A549 (cell line): ENCODE measurements around the gene APC. TPM values are rescaled to one million over a fixed set of nuclear protein-coding genes. Genes with fewer than 3 reads are reported as not detected.

Experiments
- ATAC-seq, 2 experiments: fragments of 200-7000 bp in 1 of 2; fragments of >200 bp in 1 of 2; cut with Nextera tagmentation in 1 of 2; cut with Tn5 transposase in 1 of 2; 3 replicates each; pipeline versions ENCODE4 v1.8.0 to v1.9.1; 2018 to 2020; ENCODE audit warnings: mild to moderate bottlenecking in 1 of 2, moderate library complexity in 1 of 2
- CTCF ChIA-PET: fragments of 300-600 bp; sonication (Branson Sonifier 250); formaldehyde crosslinking; extraction: SDS; loops from one replicate; lab custom pipeline; 2021; ENCODE audit warnings: antibody characterized with exemption, inconsistent platforms; lab: Yijun Ruan, JAX
- POLR2A ChIA-PET: fragments of 350-600 bp; formaldehyde crosslinking; extraction: SDS; loops from one replicate; lab custom pipeline; 2021; ENCODE audit warnings: antibody characterized with exemption, inconsistent platforms; lab: Yijun Ruan, JAX
- DNase-seq, 2 experiments: peaks; one replicate each; pipeline versions ENCODE4 v3.0.0 to v3.0.0-alpha.2; 2011 to 2016; ENCODE audit warnings: low read depth in 1 of 2, low spot score in 1 of 2
- FAIRE-seq: peaks from 2 replicates; lab custom pipeline; 2011; peaks lifted over from hg19 to GRCh38; lab: Jason Lieb, UNC
- H3K27ac ChIP-seq, 2 experiments: fragments of >200 bp; sonication (Bioruptor Twin); formaldehyde crosslinking; 3 replicates each; pipeline ENCODE4 v1.5.1; 2016 to 2017
- H3K4me1 ChIP-seq: fragments of >200 bp; sonication (Bioruptor Twin); formaldehyde crosslinking; 3 replicates; pipeline ENCODE4 v1.6.1; 2016
- H3K4me2 ChIP-seq: fragments of >200 bp; sonication (Bioruptor Twin); formaldehyde crosslinking; 3 replicates; pipeline ENCODE4 v1.6.1; 2016
- H3K4me3 ChIP-seq: fragments of >200 bp; sonication (Bioruptor Twin); formaldehyde crosslinking; 3 replicates; pipeline ENCODE4 v1.5.1; 2016
- H3K9me3 ChIP-seq: fragments of >200 bp; sonication (Bioruptor Twin); formaldehyde crosslinking; 3 replicates; pipeline ENCODE4 v1.6.1; 2016
- CBX8 ChIP-seq: fragments of 200-600 bp; sonication (generic); IDR thresholded peaks from 2 replicates; pipeline ENCODE4 v1.6.1; 2016
- CHD4 ChIP-seq: fragments of 200-600 bp; sonication (generic); IDR thresholded peaks from 2 replicates; pipeline ENCODE4 v1.6.1; 2016; ENCODE audit warnings: antibody characterized with exemption, mild to moderate bottlenecking, borderline replicate concordance
- EHF ChIP-seq: fragments of 250-450 bp; sonication (Bioruptor Pico); IDR thresholded peaks from 2 replicates; pipeline ENCODE4 v1.5.0; 2020; ENCODE audit warnings: mild to moderate bottlenecking
- FOSB ChIP-seq: fragments of 250-450 bp; sonication (Bioruptor Pico); IDR thresholded peaks from 2 replicates; pipeline ENCODE4 v1.5.0; 2020; ENCODE audit warnings: mild to moderate bottlenecking, moderate library complexity
- FOSL2 ChIP-seq, 2 experiments: fragments of 450-650 bp in 1 of 2; fragments of >200 bp in 1 of 2; sonication (Bioruptor Twin) in 1 of 2; formaldehyde crosslinking; IDR thresholded peaks; 2 replicates each; pipeline versions ENCODE4 v1.5.0 to v1.6.1; 2016 to 2020; ENCODE audit warnings: mild to moderate bottlenecking in 1 of 2, moderate library complexity in 1 of 2
- FOXS1 ChIP-seq: fragments of 250-450 bp; sonication (Bioruptor Pico); IDR thresholded peaks from 2 replicates; pipeline ENCODE4 v1.5.0; 2020; ENCODE audit warnings: mild to moderate bottlenecking, moderate library complexity
- GATA3 ChIP-seq: IDR thresholded peaks from 2 replicates; pipeline ENCODE4 v1.6.1; 2012; ENCODE audit warnings: borderline replicate concordance
- HEYL ChIP-seq: fragments of 250-450 bp; sonication (Bioruptor Pico); IDR thresholded peaks from 2 replicates; pipeline ENCODE4 v1.8.0; 2021; ENCODE audit warnings: mild to moderate bottlenecking, moderate library complexity
- HOXB5 ChIP-seq: fragments of 250-450 bp; sonication (Bioruptor Pico); IDR thresholded peaks from 2 replicates; pipeline ENCODE4 v1.5.0; 2020; ENCODE audit warnings: mild to moderate bottlenecking, moderate library complexity
- MAFK ChIP-seq: fragments of 450-650 bp; IDR thresholded peaks from 2 replicates; pipeline ENCODE4 v1.6.1; 2014; ENCODE audit not compliant: partially characterized antibody
- NFE2L2 ChIP-seq: fragments of 150-350 bp; conservative IDR thresholded peaks from 2 replicates; pipeline ENCODE4 v1.6.1; 2014; ENCODE audit warnings: low read length
- PHF8 ChIP-seq: fragments of 200-600 bp; sonication (generic); IDR thresholded peaks from 2 replicates; pipeline ENCODE4 v1.6.1; 2016; ENCODE audit warnings: low read depth, mild to moderate bottlenecking, antibody characterized with exemption, moderate library complexity, borderline replicate concordance
- POLR2A ChIP-seq: IDR thresholded peaks from 2 replicates; pipeline ENCODE4 v1.6.1; 2012; ENCODE audit warnings: mild to moderate bottlenecking, low read length
- POLR2AphosphoS2 ChIP-seq: conservative IDR thresholded peaks from 2 replicates; pipeline ENCODE4 v1.6.1; 2012; ENCODE audit warnings: low read length, improper control_type of control experiment, inconsistent platforms
- RARB ChIP-seq: fragments of 250-450 bp; sonication (Bioruptor Pico); IDR thresholded peaks from 2 replicates; pipeline ENCODE4 v1.8.0; 2021; ENCODE audit warnings: mild to moderate bottlenecking, moderate library complexity
- ZFP36 ChIP-seq: fragments of 450-650 bp; IDR thresholded peaks from 2 replicates; pipeline ENCODE4 v1.6.1; 2014; ENCODE audit warnings: borderline replicate concordance; ENCODE audit not compliant: partially characterized antibody
- WGBS: methylation state at CpG from one replicate; pipeline ENCODE4 v1.1.6; 2017; ENCODE audit errors: missing lambda C conversion rate; 5-methylcytosine and 5-hydroxymethylcytosine counted together
- polyA plus RNA-seq, 4 experiments: library from polyadenylated mRNA; depleted of rRNA in 3 of 4; stranded (reverse); fragments of >200 nt; fragmentation: RNase III in 1 of 4; extraction: RNeasy Plus Mini Kit Qiagen cat#74134 plus additional on column Dnase treatment in 1 of 4; gene quantifications; 2 replicates in 3 of 4; 3 replicates in 1 of 4; pipeline ENCODE4 v1.2.3, GENCODE V29; 2011 to 2017
- TF ChIP-seq, protein P1 (sequence below): fragments of >200 bp; sonication (Bioruptor Twin); formaldehyde crosslinking; IDR thresholded peaks from 3 replicates; pipeline ENCODE4 v1.5.1; 2016
- TF ChIP-seq, protein P2 (sequence below): IDR thresholded peaks from 2 replicates; pipeline ENCODE4 v1.6.1; 2012
- TF ChIP-seq, protein P3 (sequence below): fragments of >200 bp; sonication (Bioruptor Twin); formaldehyde crosslinking; IDR thresholded peaks from 2 replicates; pipeline ENCODE4 v1.6.1; 2016
- TF ChIP-seq, protein P4 (sequence below): fragments of 250-450 bp; sonication (Bioruptor Pico); IDR thresholded peaks from 2 replicates; pipeline ENCODE4 v1.5.0; 2020; ENCODE audit warnings: low read depth, mild to moderate bottlenecking, moderate library complexity

Gene APC
- polyA plus RNA-seq, 2 of the 4 experiments (the other 2 are of a cell fraction), result 10.6 to 21.2 TPM

DNA sequence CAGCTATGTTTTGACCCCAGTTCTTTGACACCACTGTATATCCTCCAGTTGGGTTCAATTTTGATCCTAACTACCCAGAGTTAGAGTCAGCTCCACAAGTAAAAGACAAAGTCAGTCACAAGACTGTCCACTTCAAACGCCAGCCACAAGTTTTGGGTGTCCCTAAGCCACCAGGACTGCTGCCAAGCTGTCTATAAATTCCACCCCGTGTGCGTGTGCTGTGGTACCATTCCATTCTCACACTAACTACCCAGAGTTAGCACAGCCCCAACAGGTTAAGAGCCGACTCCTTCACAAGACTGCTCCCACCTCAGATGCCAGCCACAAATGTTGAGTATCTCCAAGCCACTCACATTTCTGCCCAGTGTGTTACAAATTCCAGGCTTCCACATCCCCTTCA lies 56.7 kb downstream of the APC start:
- DNase-seq, result no peak
- ChIA-PET POLR2A (no interaction called here), CTCF (interaction anchor here (0.7 kb wide), 1 partner anchor 54 kb away, joined by 3 read pairs; no protein-coding TSS in a partner anchor)
- no peak for FAIRE-seq
- TF ChIP-seq PHF8, result no peak
- Histone ChIP-seq H3K4me2 (no peak overlapping the region), H3K27ac (peak overlapping the region in 1 of 2 experiments; percentile 65; a peak in 2 of 6 replicates), H3K4me3 (no peak overlapping the region), H3K9me3 (no peaks in the 10 kb centered on the region), H3K4me1 (peaks cover 33% of the 10 kb centered on the region)
- 96% methylated on average over 4 of the region's 4 CpGs for WGBS
- no peak for ATAC-seq

DNA sequence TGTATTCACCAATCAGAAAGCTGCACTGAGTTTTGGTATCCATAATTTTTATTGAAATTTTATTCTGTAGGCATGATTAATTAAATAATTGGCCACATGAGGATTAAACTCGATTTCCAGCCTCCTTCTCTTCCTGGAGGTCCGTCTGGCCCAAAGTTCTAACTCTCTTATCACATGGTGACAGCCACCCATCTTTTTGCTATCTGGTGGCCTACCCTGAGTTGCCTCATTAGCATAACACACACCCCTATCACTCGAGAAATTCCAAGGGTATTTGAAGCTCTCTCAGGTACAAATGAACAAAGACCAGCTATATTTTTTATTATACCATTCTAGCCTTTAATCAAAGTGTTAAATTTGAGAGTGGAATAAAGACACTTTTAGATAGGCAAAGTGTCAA lies 57.7 kb downstream of the APC start:
- no peak for FAIRE-seq
- peaks cover 37% of the 10 kb centered on the region for H3K4me1 ChIP-seq
- POLR2A ChIA-PET, result no interaction called here
- WGBS, result 76% methylated on average over 3 of the region's 3 CpGs
- no peak for DNase-seq
- H3K9me3 ChIP-seq, result no peaks in the 10 kb centered on the region
- TF ChIP-seq CHD4, result no peak
- TF ChIP-seq PHF8, result no peak
- TF ChIP-seq NFE2L2, result no peak
- no peak for TF ChIP-seq ZFP36
- TF ChIP-seq FOSB (CRISPR knock-in tag), result no peak
- TF ChIP-seq HEYL (CRISPR knock-in tag), result no peak
- TF ChIP-seq RARB, result no peak
- no peak for TF ChIP-seq EHF (CRISPR knock-in tag)
- no peak for TF ChIP-seq POLR2AphosphoS2
- no peak for TF ChIP-seq POLR2A
- TF ChIP-seq, protein P1, sequence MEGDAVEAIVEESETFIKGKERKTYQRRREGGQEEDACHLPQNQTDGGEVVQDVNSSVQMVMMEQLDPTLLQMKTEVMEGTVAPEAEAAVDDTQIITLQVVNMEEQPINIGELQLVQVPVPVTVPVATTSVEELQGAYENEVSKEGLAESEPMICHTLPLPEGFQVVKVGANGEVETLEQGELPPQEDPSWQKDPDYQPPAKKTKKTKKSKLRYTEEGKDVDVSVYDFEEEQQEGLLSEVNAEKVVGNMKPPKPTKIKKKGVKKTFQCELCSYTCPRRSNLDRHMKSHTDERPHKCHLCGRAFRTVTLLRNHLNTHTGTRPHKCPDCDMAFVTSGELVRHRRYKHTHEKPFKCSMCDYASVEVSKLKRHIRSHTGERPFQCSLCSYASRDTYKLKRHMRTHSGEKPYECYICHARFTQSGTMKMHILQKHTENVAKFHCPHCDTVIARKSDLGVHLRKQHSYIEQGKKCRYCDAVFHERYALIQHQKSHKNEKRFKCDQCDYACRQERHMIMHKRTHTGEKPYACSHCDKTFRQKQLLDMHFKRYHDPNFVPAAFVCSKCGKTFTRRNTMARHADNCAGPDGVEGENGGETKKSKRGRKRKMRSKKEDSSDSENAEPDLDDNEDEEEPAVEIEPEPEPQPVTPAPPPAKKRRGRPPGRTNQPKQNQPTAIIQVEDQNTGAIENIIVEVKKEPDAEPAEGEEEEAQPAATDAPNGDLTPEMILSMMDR, result no peak
- TF ChIP-seq, protein P2, sequence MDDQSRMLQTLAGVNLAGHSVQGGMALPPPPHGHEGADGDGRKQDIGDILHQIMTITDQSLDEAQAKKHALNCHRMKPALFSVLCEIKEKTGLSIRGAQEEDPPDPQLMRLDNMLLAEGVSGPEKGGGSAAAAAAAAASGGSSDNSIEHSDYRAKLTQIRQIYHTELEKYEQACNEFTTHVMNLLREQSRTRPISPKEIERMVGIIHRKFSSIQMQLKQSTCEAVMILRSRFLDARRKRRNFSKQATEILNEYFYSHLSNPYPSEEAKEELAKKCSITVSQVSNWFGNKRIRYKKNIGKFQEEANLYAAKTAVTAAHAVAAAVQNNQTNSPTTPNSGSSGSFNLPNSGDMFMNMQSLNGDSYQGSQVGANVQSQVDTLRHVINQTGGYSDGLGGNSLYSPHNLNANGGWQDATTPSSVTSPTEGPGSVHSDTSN, result no peak
- no peak for TF ChIP-seq CBX8
- TF ChIP-seq FOSL2 (IDR thresholded peaks at IDR 0.05), result no peak
- no peak for TF ChIP-seq FOSL2 (CRISPR knock-in tag; IDR thresholded peaks at IDR 0.05)
- TF ChIP-seq, protein P3, sequence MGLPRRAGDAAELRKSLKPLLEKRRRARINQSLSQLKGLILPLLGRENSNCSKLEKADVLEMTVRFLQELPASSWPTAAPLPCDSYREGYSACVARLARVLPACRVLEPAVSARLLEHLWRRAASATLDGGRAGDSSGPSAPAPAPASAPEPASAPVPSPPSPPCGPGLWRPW, result no peak
- TF ChIP-seq, all 56 proteins: peak for 0
- Histone ChIP-seq H3K4me2 (peak overlapping the region; percentile 59), H3K4me3 (no peak overlapping the region), H3K27ac (peak overlapping the region; percentile 60 to 65)
- peak in 1 of 2 experiments; percentile 24; a peak in 1 of 6 replicates for ATAC-seq
- CTCF ChIA-PET, result interaction anchor here (0.9 kb wide), 1 partner anchor 53 kb away, joined by 3 read pairs; no protein-coding TSS in a partner anchor

DNA sequence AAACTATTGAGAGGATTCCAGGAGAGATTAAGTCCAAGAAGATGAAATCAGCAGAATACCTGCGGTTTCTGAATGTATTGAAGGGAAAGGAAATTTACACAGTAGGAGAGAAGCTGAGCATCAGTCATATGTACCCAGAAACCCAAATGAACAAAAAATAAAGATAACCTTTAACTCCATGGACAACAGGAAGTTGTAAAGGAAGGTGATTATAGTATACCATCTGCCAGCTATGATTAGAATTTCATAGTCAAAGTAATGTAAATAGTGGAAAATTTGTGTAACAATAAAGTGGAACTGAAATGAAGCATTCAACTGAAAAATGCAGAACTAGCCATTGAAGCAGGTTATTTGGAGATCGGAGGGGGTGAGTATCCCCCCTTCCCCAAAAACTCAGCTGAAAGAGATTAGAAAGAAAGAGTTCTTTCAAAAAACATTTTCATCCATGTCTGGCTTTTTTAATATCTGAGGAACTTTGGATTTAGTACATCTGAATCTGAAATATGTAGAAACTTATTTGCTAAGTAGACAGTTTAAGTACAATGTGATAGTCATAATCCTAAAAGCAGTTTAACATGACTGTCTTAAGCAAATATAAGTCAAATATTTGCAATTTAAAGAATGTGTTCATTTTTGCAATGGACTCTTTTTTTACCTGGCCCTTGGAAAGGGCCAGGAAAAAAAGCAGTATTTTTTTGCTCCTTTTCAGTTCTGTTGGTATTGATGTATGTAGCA lies 58.4 kb downstream of the APC start:
- DNase-seq (peak in 1 of 2 experiments; percentile 19), ATAC-seq (peak; percentile 54 to 73; a peak in 5 of 6 replicates), FAIRE-seq (peak; percentile 77)
- Histone ChIP-seq H3K4me3 (no peak overlapping the region), H3K4me1 (peaks cover 37% of the 10 kb centered on the region), H3K27ac (peak overlapping the region; percentile 60 to 65), H3K4me2 (peak overlapping the region; percentile 59), H3K9me3 (no peaks in the 10 kb centered on the region)
- WGBS, result 8% methylated on average over 2 of the region's 2 CpGs
- TF ChIP-seq GATA3, result no peak; the same call in 1 of the 2 replicates
- no peak for TF ChIP-seq FOSL2 (IDR thresholded peaks at IDR 0.05)
- 0 out of 2 replicates have a peak, but pooled peaks have one; percentile 23 for TF ChIP-seq FOSL2 (CRISPR knock-in tag; IDR thresholded peaks at IDR 0.05)
- TF ChIP-seq MAFK, result peak; percentile 90
- TF ChIP-seq HEYL (CRISPR knock-in tag), result no peak
- no peak for TF ChIP-seq FOXS1 (CRISPR knock-in tag)
- TF ChIP-seq HOXB5 (CRISPR knock-in tag), result no peak
- TF ChIP-seq, protein P4, sequence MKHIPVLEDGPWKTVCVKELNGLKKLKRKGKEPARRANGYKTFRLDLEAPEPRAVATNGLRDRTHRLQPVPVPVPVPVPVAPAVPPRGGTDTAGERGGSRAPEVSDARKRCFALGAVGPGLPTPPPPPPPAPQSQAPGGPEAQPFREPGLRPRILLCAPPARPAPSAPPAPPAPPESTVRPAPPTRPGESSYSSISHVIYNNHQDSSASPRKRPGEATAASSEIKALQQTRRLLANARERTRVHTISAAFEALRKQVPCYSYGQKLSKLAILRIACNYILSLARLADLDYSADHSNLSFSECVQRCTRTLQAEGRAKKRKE (CRISPR knock-in tag), result no peak
- no peak for TF ChIP-seq EHF (CRISPR knock-in tag)
- ChIA-PET CTCF (interaction anchor here (0.9 kb wide), 1 partner anchor 52 kb away, joined by 3 read pairs; no protein-coding TSS in a partner anchor), POLR2A (no interaction called here)
